ENCODE measurements around the gene PDE7B.

PDE7B gene

GRCh38 chr6:136035378-136036070 is 184.0 kb downstream of the PDE7B start:
- DNase-seq, result no peak

DNA sequence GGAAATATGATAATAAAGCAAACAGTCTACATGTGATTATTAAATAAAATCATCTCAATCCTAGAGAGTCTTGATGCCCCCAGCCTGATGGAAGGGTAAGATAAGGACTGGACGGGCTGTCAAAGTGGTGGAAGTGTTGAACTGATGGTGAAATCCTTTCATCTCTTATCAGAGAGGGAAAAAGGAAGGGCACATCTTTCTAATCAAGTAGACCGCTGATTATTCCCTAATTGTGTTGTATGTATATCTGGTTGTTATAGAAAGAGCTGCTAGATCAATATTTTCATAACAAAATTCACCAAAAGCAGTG is 184.5 kb downstream of the PDE7B start:
- no peak for DNase-seq

DNA sequence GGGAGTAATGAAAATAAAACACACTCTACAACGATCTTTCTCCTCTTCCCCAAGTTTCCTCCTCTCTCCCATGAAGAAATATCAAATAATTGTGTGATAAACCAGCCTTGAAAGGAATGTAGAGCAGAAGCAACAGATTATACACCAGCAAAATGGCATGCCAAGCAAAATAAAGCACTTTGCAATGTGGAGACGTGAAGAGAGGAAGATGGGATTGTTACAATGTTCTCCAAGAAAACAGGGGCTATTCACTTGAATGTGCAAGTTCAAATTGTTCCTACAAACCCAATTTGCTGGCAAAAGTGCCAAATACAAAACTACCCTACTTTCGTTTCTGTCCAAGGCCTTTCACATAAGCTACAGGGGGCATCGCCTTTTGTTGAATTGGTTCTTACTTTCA is 185.1 kb downstream of the PDE7B start:
- no peak for DNase-seq

GRCh38 chr6:136037242-136037875 is 185.9 kb downstream of the PDE7B start:
- DNase-seq, result no peak

DNA sequence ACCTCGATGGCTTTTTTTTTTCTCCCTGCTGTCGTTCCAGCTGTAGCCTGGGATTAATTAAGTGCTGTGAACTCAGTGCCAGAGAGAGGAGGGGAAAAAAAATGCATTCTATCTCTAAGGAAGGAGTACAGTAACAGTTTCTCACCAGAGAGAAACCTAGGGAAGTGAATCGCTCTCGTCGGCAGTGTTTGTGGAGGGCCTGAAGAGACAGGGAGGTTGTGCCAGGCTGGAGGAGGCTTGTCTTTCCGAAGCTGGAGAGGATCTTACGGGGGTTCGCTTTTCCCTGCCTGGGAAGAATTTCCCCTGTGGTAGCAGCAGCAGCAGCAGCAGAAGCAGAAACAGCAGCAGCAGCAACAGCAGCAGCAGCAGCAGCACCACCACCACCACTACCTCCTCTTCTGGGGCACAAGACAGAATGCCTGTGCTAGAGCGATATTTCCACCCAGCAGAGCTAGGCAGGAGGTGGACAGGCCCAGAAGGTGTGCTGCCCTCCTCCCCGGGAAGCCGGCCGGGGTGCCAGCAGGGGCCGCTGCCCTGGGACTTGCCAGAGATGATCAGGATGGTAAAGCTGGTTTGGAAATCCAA is 186.5 kb downstream of the PDE7B start:
- peak; percentile 55 for DNase-seq

- no peak for DNase-seq
Observed at GRCh38 chr6:136038531-136038930, 187.0 kb downstream of the PDE7B start.

DNA sequence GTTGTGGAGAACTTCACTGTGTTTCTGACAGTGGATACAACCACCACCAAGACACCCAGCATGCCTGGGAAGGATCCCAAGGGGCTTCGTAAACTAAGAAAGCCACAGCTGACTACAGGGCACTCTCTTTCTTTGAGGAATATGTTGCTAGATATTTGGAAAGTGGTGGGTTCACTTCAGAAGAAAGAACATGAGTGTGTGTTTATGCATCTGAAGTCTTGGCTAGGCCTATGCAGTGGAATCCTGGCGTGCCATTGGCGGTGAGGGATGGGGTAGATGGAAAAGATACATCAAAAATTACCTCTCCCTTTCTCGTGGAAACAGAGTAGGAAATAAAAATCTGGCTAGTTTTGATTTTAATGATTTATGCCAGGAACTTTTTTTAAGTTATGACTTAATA is 187.7 kb downstream of the PDE7B start:
- DNase-seq, result no peak

DNA sequence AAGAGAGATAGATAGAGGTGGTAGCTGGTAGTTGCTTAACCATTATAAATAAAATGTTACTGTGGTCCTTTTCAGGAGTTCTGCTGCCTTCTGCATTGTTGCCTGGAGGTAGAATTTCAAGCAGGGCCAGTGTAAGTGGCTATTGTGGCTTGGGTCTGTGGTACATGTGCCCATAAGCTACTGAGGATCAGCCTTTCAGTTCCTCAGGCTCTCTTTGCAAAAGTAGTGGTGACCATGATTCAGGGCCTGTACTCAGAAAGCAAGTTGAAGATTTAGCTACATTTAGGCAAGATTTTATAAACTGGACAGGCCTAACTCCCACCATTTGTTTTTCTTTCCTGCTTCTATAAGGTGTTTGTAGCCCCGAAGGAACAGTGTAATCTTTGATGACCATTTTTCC is 199.0 kb downstream of the PDE7B start:
- no peak for DNase-seq

DNA sequence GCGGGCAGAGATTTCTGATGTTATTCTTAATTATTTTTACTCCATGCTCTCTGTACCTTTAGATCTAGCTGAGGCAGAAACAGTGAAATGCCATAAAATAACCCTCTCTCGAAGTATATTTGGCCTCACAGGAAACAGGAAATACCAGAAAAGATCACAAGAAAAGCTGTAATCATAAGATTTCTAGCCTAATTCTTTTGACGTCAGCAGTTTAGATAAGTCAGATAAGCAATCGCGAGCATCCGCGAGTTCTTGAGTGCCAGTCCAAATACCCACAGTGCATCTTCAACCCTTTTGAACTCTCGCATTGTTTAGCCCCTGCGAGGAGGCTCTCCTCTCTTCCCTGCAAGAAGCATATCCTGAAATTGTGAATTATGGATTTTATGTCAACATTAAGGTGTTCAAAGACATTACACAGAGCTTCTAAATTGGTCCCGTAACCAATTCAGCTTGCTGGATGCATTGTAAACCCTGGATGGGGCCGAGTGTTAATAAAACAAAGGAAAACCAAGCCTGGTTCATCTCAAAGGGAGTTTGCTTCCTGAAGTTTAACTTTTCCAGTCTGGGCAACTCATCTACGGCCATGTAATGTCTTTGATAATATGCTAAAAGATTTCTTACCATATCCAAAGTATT is 199.8 kb downstream of the PDE7B start:
- DNase-seq, result no peak

DNA sequence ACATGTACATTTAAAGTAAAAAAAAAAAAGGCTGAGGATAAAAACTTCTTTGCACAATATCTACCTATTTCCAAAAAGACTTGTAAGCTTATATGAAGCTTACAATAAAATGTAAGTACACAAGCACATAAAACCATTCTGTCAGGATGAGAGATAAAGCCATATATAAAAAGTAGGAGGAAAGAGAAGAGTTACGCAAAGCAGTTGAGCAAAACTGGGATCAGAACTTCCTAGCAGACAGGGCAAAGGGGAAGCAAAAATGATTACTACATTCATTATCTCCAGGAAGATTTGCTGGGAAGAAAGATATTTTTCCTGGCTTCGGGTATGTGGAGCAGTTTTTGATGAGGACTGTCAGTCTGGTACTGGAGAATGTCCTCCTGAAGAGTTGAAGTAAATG is 200.5 kb downstream of the PDE7B start:
- DNase-seq, result no peak

- no peak for DNase-seq
Observed at GRCh38 chr6:136058852-136059251, 207.4 kb downstream of the PDE7B start.

DNA sequence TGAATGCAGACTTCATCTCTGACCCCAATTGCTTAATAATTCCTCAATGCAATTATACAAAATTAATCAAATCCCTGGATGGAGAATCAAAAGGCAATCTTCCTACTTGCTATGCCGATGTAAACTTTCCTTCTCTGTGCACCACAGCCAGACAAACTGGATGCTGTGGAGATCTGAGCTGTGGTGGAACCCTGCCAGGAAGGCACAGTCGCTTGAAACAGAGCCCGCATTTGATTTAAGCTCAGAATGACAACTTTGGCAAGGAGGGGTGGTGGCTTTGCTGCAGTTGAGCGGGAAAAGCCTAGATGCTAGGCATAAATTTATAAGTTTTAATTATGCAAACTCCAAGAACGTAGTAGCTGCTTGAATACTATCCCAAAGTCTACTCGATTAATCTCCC is 207.8 kb downstream of the PDE7B start:
- no peak for DNase-seq

- no peak for DNase-seq
Observed at GRCh38 chr6:136060052-136060451, 208.6 kb downstream of the PDE7B start.

DNA sequence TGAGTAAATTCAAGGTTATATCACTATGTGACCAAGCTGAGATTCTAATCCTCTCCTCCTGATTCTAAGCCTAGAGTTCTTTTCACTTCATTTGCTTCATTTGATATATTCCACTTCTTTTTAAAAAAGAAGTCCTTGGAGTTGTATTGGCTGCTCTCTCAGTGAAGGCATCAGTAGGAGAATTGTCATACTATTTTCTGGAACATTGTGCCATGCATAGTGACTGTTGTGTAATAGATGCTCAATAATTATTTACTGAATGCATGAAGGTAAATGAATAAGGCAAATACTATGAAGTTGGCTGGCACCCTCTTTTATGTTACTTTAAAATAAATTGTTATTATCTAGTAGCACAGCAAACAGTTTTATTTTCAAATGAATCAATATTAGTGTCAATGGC is 209.3 kb downstream of the PDE7B start:
- no peak for DNase-seq

DNA sequence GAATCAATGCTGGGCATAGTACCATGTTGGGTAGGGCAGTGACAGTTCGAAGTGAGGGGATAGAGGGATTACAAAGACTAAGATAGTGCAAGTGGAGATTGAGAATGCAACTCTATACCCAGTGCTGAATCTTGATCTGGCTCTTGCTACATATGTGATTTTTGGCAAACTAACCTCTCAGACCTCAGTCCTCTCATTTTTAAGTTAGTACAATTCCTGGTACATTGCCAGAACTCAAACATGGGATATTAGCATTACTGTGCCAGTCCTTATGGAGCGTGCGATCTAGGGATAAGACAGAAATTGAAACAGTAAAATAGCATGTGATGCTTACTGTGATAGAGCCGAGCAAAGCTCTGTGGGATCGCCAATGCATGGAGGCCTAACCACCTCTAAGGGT is 210.2 kb downstream of the PDE7B start:
- DNase-seq, result no peak

DNA sequence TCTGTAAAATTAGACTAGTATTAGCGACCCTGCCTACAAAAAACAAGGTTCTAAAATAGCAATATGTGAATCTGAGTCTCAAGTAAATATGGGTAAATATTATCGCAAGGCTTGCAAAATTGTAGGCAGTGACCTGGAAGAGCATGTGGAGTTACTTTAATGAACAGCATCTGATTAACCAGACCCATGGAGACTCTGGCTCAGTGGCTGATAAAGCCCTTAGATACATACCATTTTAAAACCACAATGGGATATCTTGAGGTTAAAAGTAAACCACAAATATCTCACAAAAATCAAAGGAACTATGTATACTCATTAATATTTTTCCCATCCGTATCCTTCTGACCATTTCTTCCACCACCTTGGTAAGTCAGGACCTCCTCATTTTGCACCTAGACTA is 211.6 kb downstream of the PDE7B start:
- DNase-seq, result no peak

GRCh38 chr6:136066005-136066404 is 214.5 kb downstream of the PDE7B start:
- DNase-seq, result no peak

- DNase-seq, result peak; percentile 78
Observed at GRCh38 chr6:136067731-136068341, 216.3 kb downstream of the PDE7B start.

DNA sequence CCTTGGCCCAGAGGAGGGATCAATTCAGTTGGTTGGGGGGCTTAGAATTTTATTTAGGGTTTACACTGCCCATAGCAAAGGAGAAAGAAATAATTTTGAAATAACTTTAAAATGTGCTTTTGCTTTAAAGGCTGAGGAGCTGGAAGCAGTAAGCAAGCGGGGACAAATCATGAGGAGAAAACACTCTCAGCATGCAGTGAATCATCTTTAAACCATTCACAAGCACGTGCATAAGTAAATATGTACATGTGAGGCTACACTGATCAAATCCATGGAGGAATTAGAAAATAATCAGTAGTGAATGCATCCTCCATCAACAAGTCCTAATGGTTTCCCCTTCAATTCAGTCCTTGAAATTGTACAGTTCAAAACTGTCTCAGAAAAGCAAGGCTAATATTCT is 217.6 kb downstream of the PDE7B start:
- no peak for DNase-seq

- DNase-seq, result no peak
Observed at GRCh38 chr6:136070815-136071214, 219.3 kb downstream of the PDE7B start.

DNA sequence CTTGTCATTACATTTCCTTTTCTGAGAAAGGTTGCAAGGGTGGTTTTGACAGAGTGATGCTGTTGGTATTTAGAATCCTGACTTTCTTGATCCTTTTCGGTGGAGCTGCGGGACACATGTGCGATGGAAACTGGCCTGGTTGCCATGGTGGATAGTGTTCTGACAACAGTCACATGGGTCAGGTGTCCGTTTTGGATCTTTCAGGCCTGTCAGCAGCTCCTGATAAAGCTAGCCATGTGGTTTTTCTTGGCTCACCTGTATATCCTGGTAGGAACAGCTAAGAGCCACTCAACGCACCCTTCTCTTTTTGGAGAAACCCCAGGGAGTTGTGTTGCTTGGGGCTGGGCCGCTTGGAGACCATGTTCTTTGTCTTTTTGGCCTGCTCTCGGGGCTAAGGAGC is 221.2 kb downstream of the PDE7B start:
- DNase-seq, result no peak

DNA sequence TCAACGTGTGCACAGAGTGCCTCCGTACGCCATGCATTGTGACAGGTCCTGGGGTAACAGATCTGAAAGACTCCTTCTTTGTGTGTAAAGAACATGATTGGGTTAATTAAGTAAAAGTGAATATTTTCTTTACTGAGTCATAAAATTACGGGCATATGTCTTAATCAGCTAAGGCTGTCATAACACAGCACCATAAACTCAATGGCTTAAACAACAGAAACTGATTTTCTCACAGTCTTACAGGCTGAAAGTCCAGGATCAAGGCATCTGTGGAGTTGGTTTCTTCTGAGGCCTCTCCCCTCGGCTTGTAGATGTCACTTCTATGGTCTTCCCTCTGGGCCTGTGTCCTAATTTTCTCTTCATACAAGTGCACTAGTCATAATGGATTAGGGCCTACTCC is 221.7 kb downstream of the PDE7B start:
- DNase-seq, result no peak

- no peak for DNase-seq
Observed at GRCh38 chr6:136076496-136076895, 225.0 kb downstream of the PDE7B start.
